Measurements from ENCODE around the gene RNASE8. TPM values are rescaled to one million over a fixed set of nuclear protein-coding genes. Genes with fewer than 3 reads are reported as not detected.

The RNASE8 gene
- total RNA-seq, 2 donors from 2014 or later, result not detected

- TF ChIP-seq CTCF (conservative IDR thresholded peaks at IDR 0.05), result no peak
- no peaks in the 10 kb centered on the region for H3K9me3 ChIP-seq (ENCODE audit: control insufficient read depth, low read length)
- no peak for DNase-seq
- peaks cover 28% of the 10 kb centered on the region for H3K4me1 Mint-ChIP-seq
- H3K27ac ChIP-seq (ENCODE audit: low read depth, low read length), result peak overlapping the region; percentile 21
- 81 to 86% methylated on average over 2 to 4 of the region's 4 CpGs for whole genome bisulfite sequencing, 2 experiments (ENCODE audit: insufficient coverage in 1 of 2, insufficient read length in 1 of 2)
- H3K9me3 Mint-ChIP-seq, result no peaks in the 10 kb centered on the region
- no peak overlapping the region for H3K27ac Mint-ChIP-seq
- H3K4me3 ChIP-seq (ENCODE audit: low read length), result no peak overlapping the region
- no peaks in the 10 kb centered on the region for H3K36me3 Mint-ChIP-seq (ENCODE audit: low read depth)
- H3K27me3 Mint-ChIP-seq (ENCODE audit: insufficient read depth), result peaks cover 13% of the 10 kb centered on the region
- no peak overlapping the region for H3K9ac ChIP-seq (ENCODE audit: extremely low read depth, low read length, poor library complexity, severe bottlenecking)
- H3K4me1 ChIP-seq (ENCODE audit: control insufficient read depth, insufficient read depth, low read length), result peaks cover 10% of the 10 kb centered on the region
- peaks cover 2% of the 10 kb centered on the region for H3K27me3 ChIP-seq (ENCODE audit: control insufficient read depth, insufficient read depth, low read length, poor library complexity, severe bottlenecking)
- H3K4me3 Mint-ChIP-seq, result no peak overlapping the region
- H3K36me3 ChIP-seq (ENCODE audit: control insufficient read depth, insufficient read depth, low read length), result no peaks in the 10 kb centered on the region
These were observed 48.5 kb downstream of the RNASE8 start for GRCh38 chr14:21106176-21106497.

GRCh38 chr14:21106498-21107282, 49.1 kb downstream of the RNASE8 start:
- Histone ChIP-seq H3K27ac (ENCODE audit: low read depth, low read length) (peak overlapping the region; percentile 21), H3K36me3 (ENCODE audit: control insufficient read depth, insufficient read depth, low read length) (no peaks in the 10 kb centered on the region), H3K9me3 (ENCODE audit: control insufficient read depth, low read length) (no peaks in the 10 kb centered on the region), H3K4me3 (ENCODE audit: low read length) (no peak overlapping the region), H3K9ac (ENCODE audit: extremely low read depth, low read length, poor library complexity, severe bottlenecking) (no peak overlapping the region), H3K4me1 (ENCODE audit: control insufficient read depth, insufficient read depth, low read length) (peaks cover 10% of the 10 kb centered on the region), H3K27me3 (ENCODE audit: control insufficient read depth, insufficient read depth, low read length, poor library complexity, severe bottlenecking) (no peaks in the 10 kb centered on the region)
- 34 to 40% methylated on average over 8 to 11 of the region's 11 CpGs for WGBS, 2 experiments (ENCODE audit: insufficient coverage in 1 of 2, insufficient read length in 1 of 2)
- Mint-ChIP-seq H3K27me3 (ENCODE audit: insufficient read depth) (peaks cover 8% of the 10 kb centered on the region), H3K9me3 (no peaks in the 10 kb centered on the region), H3K4me1 (peaks cover 27% of the 10 kb centered on the region), H3K27ac (peak overlapping the region; percentile 68), H3K4me3 (no peak overlapping the region), H3K36me3 (ENCODE audit: low read depth) (no peaks in the 10 kb centered on the region)
- TF ChIP-seq CTCF (conservative IDR thresholded peaks at IDR 0.05), result peak; percentile 95
- DNase-seq, result peak; percentile 95

- no peaks in the 10 kb centered on the region for H3K9me3 Mint-ChIP-seq
- no peaks in the 10 kb centered on the region for H3K27me3 ChIP-seq (ENCODE audit: control insufficient read depth, insufficient read depth, low read length, poor library complexity, severe bottlenecking)
- no peak for DNase-seq
- H3K4me1 Mint-ChIP-seq, result peaks cover 21% of the 10 kb centered on the region
- H3K36me3 Mint-ChIP-seq (ENCODE audit: low read depth), result no peaks in the 10 kb centered on the region
- peaks cover 10% of the 10 kb centered on the region for H3K4me1 ChIP-seq (ENCODE audit: control insufficient read depth, insufficient read depth, low read length)
- no peak for TF ChIP-seq CTCF (conservative IDR thresholded peaks at IDR 0.05)
- WGBS, 2 experiments (ENCODE audit: insufficient coverage in 1 of 2, insufficient read length in 1 of 2), result 68 to 80% methylated on average over 3 to 5 of the region's 5 CpGs
- no peak overlapping the region for H3K9ac ChIP-seq (ENCODE audit: extremely low read depth, low read length, poor library complexity, severe bottlenecking)
- H3K27ac ChIP-seq (ENCODE audit: low read depth, low read length), result peak overlapping the region; percentile 20
- no peak overlapping the region for H3K4me3 Mint-ChIP-seq
- peak overlapping the region; percentile 68 for H3K27ac Mint-ChIP-seq
- H3K36me3 ChIP-seq (ENCODE audit: control insufficient read depth, insufficient read depth, low read length), result no peaks in the 10 kb centered on the region
- H3K9me3 ChIP-seq (ENCODE audit: control insufficient read depth, low read length), result no peaks in the 10 kb centered on the region
- H3K27me3 Mint-ChIP-seq (ENCODE audit: insufficient read depth), result peaks cover 1% of the 10 kb centered on the region
- no peak overlapping the region for H3K4me3 ChIP-seq (ENCODE audit: low read length)
These were observed 49.7 kb downstream of the RNASE8 start for GRCh38 chr14:21107283-21107800.

Small RNAs within 50 kb of the gene (microRNA-seq; reads per million reads assigned to microRNA genes)
- gene MIR6717 (ENCODE audit: borderline microRNAs expressed), result not detected

Other genes with a start within 250 kb of the RNASE8 start
- gene RNASE3, start 166.4 kb upstream of the RNASE8 start, total RNA-seq, result not detected
- gene RNASE2, start 102.3 kb upstream of the RNASE8 start, total RNA-seq, result not detected
- gene METTL17, start 67.8 kb upstream of the RNASE8 start, total RNA-seq, result 10 to 100 TPM; 65.1 to 80.2 TPM
- gene SLC39A2, start 58.5 kb upstream of the RNASE8 start, total RNA-seq, result under 1 TPM; 0.35 to 0.46 TPM
- 10 to 100 TPM; 46.3 to 52.8 TPM for gene NDRG2, start 32.8 kb upstream of the RNASE8 start, total RNA-seq
- 1 to 10 TPM in 1 of 2 donors, under 1 TPM in 1; 0.73 to 1.7 TPM for gene TPPP2, start 27.6 kb upstream of the RNASE8 start, total RNA-seq
- gene RNASE13, start 23.0 kb upstream of the RNASE8 start, total RNA-seq, result not detected
- gene RNASE7, start 15.5 kb upstream of the RNASE8 start, total RNA-seq, result not detected
- gene ARHGEF40, start 12.5 kb downstream of the RNASE8 start, total RNA-seq, result 10 to 100 TPM; 71.1 to 73.5 TPM
- gene ZNF219, start 40.8 kb downstream of the RNASE8 start, total RNA-seq, result 10 to 100 TPM; 43.4 to 59.6 TPM
- under 1 TPM; 0.40 to 0.49 TPM for gene TMEM253, start 43.2 kb downstream of the RNASE8 start, total RNA-seq
- gene OR5AU1, start 98.2 kb downstream of the RNASE8 start, total RNA-seq, result not detected
- 1,000 to 10,000 TPM in 1 of 2 donors, 100 to 1,000 TPM in 1; 751 to 1,003 TPM for gene HNRNPC, start 211.6 kb downstream of the RNASE8 start, total RNA-seq
- gene RPGRIP1, start 222.3 kb downstream of the RNASE8 start, total RNA-seq, result under 1 TPM in 1 of 2 donors, not detected in 1; 0.29 TPM

Measured in endodermal cell (in vitro differentiated cells).